ENCODE data around the gene EYA2. TPM values are rescaled to one million over a fixed set of nuclear protein-coding genes. Genes with fewer than 3 reads are reported as not detected.

EYA2 gene
- total and polyA plus RNA-seq, 8 donors = 0.51 to 3.2 (median 1.4) TPM

DNA sequence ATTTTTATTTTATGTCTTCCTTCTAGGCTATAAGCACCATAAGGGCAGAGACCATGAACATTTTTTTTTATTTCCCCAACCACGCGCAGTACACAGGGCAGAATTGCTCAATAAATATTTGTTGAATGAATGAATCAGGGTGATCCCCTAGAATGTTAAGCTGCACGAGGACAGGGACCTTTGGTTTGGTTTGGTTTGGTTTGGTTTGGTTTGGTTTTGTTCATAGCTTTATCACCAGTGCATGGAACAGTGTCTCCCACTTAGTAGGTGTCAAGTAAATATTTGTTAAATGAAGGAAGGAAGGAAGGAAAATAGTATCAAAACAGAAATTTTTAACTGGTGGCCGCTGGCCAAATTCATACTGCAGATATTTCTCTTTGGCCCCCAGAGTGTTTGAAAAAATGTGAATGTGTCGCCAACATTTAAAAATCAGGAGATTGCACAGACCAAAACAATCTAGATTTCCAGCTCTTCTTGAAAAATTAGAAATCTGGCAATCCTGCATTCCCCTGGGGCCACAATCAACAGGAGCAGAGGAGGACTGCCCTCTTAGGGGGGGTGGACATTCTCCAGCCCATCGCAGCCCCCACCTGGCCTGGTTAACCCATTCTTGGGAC is 205.3 kb downstream of the EYA2 start:
- Histone ChIP-seq H3K36me3 (no peaks in the 10 kb centered on the region), H3K9me3 (no peaks in the 10 kb centered on the region), H3K27me3 (no peaks in the 10 kb centered on the region), H3K27ac (no peak overlapping the region), H3K4me3 (no peak overlapping the region), H3K4me1 (no peaks in the 10 kb centered on the region)
- FAIRE-seq = no peak
- TF ChIP-seq, protein P1, sequence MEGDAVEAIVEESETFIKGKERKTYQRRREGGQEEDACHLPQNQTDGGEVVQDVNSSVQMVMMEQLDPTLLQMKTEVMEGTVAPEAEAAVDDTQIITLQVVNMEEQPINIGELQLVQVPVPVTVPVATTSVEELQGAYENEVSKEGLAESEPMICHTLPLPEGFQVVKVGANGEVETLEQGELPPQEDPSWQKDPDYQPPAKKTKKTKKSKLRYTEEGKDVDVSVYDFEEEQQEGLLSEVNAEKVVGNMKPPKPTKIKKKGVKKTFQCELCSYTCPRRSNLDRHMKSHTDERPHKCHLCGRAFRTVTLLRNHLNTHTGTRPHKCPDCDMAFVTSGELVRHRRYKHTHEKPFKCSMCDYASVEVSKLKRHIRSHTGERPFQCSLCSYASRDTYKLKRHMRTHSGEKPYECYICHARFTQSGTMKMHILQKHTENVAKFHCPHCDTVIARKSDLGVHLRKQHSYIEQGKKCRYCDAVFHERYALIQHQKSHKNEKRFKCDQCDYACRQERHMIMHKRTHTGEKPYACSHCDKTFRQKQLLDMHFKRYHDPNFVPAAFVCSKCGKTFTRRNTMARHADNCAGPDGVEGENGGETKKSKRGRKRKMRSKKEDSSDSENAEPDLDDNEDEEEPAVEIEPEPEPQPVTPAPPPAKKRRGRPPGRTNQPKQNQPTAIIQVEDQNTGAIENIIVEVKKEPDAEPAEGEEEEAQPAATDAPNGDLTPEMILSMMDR (IDR thresholded peaks at IDR 0.05) = no peak
- peak in 1 of 6 donors; percentile 5 for DNase-seq
- ATAC-seq = peak in 3 of 4 donors; percentile 21 to 65 (median 33)
- WGBS, 2 donors = 40 to 55% methylated on average over 6 of the region's 6 CpGs
- intact Hi-C loops (cut with DNase I) = no loop called here

DNA sequence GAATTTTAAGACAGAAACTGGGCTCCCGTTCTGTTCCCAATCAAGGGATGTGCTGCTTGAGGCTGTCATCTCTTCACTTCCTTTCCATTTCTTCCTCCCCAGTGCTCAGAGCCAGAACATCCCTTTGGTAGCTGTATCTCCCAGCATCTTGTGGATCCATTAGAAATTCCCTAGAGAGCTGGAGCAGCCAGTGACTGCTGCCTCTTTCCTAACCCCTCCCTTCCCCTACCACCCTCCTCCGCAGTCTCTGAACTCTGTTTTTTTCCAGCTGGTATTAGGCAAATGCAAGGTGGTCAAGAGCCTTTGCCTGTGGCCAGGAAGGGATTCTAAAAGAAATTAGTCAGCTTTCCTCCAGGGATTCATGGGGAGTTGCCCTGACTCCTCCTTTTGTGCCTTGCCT is 208.0 kb downstream of the EYA2 start:
- DNase-seq = no peak
- Histone ChIP-seq H3K4me1 (no peaks in the 10 kb centered on the region), H3K27ac (no peak overlapping the region), H3K36me3 (no peaks in the 10 kb centered on the region), H3K4me3 (no peak overlapping the region), H3K27me3 (no peaks in the 10 kb centered on the region), H3K9me3 (no peaks in the 10 kb centered on the region)
- no peak for ATAC-seq
- TF ChIP-seq, protein P1 (IDR thresholded peaks at IDR 0.05) = no peak
- 63 to 83% methylated on average over 2 of the region's 2 CpGs for WGBS, 2 donors
- intact Hi-C loops (cut with DNase I) = no loop called here
- no peak for FAIRE-seq

DNA sequence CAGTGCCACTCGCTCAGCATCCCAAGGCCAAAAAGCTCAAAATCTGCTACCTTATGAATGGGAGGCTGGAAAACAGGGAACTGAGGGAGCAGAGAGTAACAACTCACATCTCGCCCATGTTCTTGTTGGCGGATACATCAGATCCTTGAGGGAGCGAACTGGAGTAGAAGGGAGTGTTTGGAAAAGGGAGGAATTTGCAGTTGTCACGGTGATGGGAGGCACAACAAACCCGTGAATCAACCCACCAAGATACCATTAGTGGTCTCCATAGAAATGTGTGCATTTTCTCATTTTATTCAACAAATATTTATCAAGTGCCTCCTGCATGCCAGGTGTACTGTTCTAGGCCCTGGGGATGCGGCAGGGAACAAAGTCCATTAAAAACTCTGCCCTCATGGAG is 212.1 kb downstream of the EYA2 start:
- WGBS, 2 donors = 50 to 69% methylated on average over 7 of the region's 7 CpGs
- TF ChIP-seq, protein P1 (IDR thresholded peaks at IDR 0.05) = no peak
- no peaks in the 10 kb centered on the region for H3K27me3 ChIP-seq
- H3K4me1 ChIP-seq = no peaks in the 10 kb centered on the region
- no peak for ATAC-seq
- no peak for DNase-seq
- H3K9me3 ChIP-seq = no peaks in the 10 kb centered on the region
- H3K36me3 ChIP-seq = no peaks in the 10 kb centered on the region
- no peak overlapping the region for H3K27ac ChIP-seq
- no peak for FAIRE-seq
- H3K4me3 ChIP-seq = no peak overlapping the region
- intact Hi-C loops (cut with DNase I) = no loop called here

DNA sequence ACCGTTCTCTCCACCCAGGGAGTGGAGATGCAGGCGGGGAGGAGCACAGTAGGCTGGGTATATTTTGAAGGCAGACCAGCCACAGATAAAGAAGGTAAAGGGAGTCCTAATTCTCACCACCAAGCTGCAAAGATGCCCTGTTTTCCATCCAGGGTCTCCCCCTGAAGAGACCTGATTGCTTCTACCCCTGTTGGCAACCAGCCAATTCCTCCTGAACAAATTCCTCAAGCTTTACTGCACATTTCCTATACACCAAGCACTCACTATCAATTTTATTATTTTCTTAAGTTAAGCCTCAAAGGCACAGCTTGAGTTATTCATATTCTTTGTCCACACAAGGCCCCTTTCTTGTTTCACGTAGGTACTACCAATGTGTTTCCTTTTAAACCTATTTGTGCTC is 214.4 kb downstream of the EYA2 start:
- H3K9me3 ChIP-seq = no peaks in the 10 kb centered on the region
- FAIRE-seq (no peak), ATAC-seq (no peak), DNase-seq (no peak)
- H3K27me3 ChIP-seq = no peaks in the 10 kb centered on the region
- intact Hi-C loops (cut with DNase I) = no loop called here
- TF ChIP-seq, protein P1 (IDR thresholded peaks at IDR 0.05) = no peak
- H3K36me3 ChIP-seq = no peaks in the 10 kb centered on the region
- H3K4me1 ChIP-seq = no peaks in the 10 kb centered on the region
- H3K27ac ChIP-seq = no peak overlapping the region
- no peak overlapping the region for H3K4me3 ChIP-seq
- WGBS, 2 donors = 79 to 80% methylated on average over 3 of the region's 3 CpGs

DNA sequence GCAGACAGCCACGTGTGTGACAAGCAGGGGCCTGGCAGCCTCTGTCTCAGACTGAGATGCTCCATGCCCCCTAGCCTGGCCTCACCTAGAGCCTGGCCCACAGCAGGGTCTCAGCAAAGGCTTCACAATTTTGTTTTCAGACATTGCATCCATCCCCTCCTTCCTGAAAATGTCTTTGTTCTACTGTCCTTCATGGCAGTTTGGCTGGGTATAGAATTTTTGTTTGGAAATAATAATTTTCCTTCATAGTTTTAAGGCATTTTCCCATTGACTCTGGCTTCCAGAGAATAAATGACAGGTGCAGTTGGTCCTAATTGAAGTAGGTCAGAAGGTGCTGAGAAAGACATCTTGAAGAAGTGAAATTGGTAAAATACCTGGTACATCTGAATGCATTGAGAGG is 216.2 kb downstream of the EYA2 start:
- Histone ChIP-seq H3K4me3 (no peak overlapping the region), H3K27ac (no peak overlapping the region), H3K4me1 (no peaks in the 10 kb centered on the region), H3K36me3 (no peaks in the 10 kb centered on the region), H3K27me3 (no peaks in the 10 kb centered on the region), H3K9me3 (no peaks in the 10 kb centered on the region)
- intact Hi-C loops (cut with DNase I) = no loop called here
- ATAC-seq = no peak
- WGBS, 2 donors = 32 to 52% methylated on average over 1 of the region's 1 CpG
- DNase-seq = no peak
- no peak for FAIRE-seq
- TF ChIP-seq, protein P1 (IDR thresholded peaks at IDR 0.05) = no peak

All from pancreas (tissue), 10 donors.